GM12878 (cell line): Measurements from ENCODE around the gene MSH5. TPM values are rescaled to one million over a fixed set of nuclear protein-coding genes. Genes with fewer than 3 reads are reported as not detected.

Experiments
- ATF2 ChIP-seq: IDR thresholded peaks from 2 replicates; pipeline ENCODE4 v1.6.1; 2012; ENCODE audit warnings: low read length, inconsistent platforms
- CHD2 ChIP-seq: IDR thresholded peaks from 2 replicates; pipeline ENCODE4 v1.6.1; 2011; ENCODE audit warnings: low read depth, low read length, improper control_type of control experiment, borderline replicate concordance
- DPF2 ChIP-seq: fragments of 450-650 bp; IDR thresholded peaks from 2 replicates; pipeline ENCODE4 v1.6.1; 2017; ENCODE audit warnings: mild to moderate bottlenecking
- HDAC6 ChIP-seq: fragments of 200-600 bp; sonication (generic); IDR thresholded peaks from one replicate; pipeline ENCODE4 v1.8.0; 2017; ENCODE audit warnings: antibody characterized with exemption; ENCODE audit not compliant: unreplicated experiment
- IKZF1 ChIP-seq: fragments of 450-650 bp; conservative IDR thresholded peaks from 2 replicates; pipeline ENCODE4 v1.6.1; 2017; ENCODE audit warnings: antibody characterized with exemption, mild to moderate bottlenecking
- IRF4 ChIP-seq: IDR thresholded peaks from 2 replicates; pipeline ENCODE4 v1.6.1; 2011; ENCODE audit warnings: low read depth, low read length
- JUNB ChIP-seq: IDR thresholded peaks from 2 replicates; pipeline ENCODE4 v1.6.1; 2016; ENCODE audit warnings: antibody characterized with exemption, mild to moderate bottlenecking
- JUND ChIP-seq: IDR thresholded peaks from 2 replicates; pipeline ENCODE4 v1.6.1; 2012; ENCODE audit warnings: low read depth, mild to moderate bottlenecking, low read length, improper control_type of control experiment, moderate library complexity
- MYC ChIP-seq: IDR thresholded peaks from 2 replicates; pipeline ENCODE4 v1.6.1; 2011; ENCODE audit warnings: mild to moderate bottlenecking, low read length, moderate library complexity, inconsistent platforms; ENCODE audit not compliant: insufficient read depth, insufficient replicate concordance, insufficient read length, severe bottlenecking
- NBN ChIP-seq: fragments of 450-650 bp; IDR thresholded peaks from 2 replicates; pipeline ENCODE4 v1.6.1; 2016
- NFXL1 ChIP-seq: fragments of 450-650 bp; IDR thresholded peaks from 2 replicates; pipeline ENCODE4 v1.6.1; 2017; ENCODE audit warnings: antibody characterized with exemption, mild to moderate bottlenecking, borderline replicate concordance
- NFYA ChIP-seq: IDR thresholded peaks from 2 replicates; pipeline ENCODE4 v1.6.1; 2011; ENCODE audit warnings: low read depth, mild to moderate bottlenecking, low read length, improper control_type of control experiment, borderline replicate concordance
- STAT3 ChIP-seq: IDR thresholded peaks from 2 replicates; pipeline ENCODE4 v1.6.1; 2011; ENCODE audit warnings: low read depth, low read length, improper control_type of control experiment
- TCF3 ChIP-seq: IDR thresholded peaks from 2 replicates; pipeline ENCODE4 v1.6.1; 2012; ENCODE audit warnings: low read depth, mild to moderate bottlenecking, low read length, borderline replicate concordance; ENCODE audit not compliant: insufficient read depth
- YBX1 ChIP-seq: fragments of 450-650 bp; IDR thresholded peaks from 2 replicates; pipeline ENCODE4 v1.6.1; 2016; ENCODE audit warnings: antibody characterized with exemption
- ZNF274 ChIP-seq: IDR thresholded peaks from one replicate; pipeline ENCODE4 v1.8.0; 2011; ENCODE audit not compliant: insufficient read length, insufficient read depth
- ZSCAN29 ChIP-seq: fragments of 450-650 bp; IDR thresholded peaks from 2 replicates; pipeline ENCODE4 v1.6.1; 2017; ENCODE audit warnings: mild to moderate bottlenecking, moderate library complexity
- polyA plus RNA-seq, 11 experiments: library from polyadenylated mRNA; depleted of rRNA in 4 of 11; unstranded in 6 of 11; stranded (reverse) in 5 of 11; fragments of >200 nt; fragmentation: Nextera tagmentation in 4 of 11; fragmentation: Illumina TruSeq in 1 of 11; extraction: Ambion mirVana in 4 of 11; extraction: Trizol in 1 of 11; gene quantifications; 1 replicate in 1 of 11; 2 replicates in 10 of 11; pipeline versions ENCODE4 v1.2.1 to v1.2.3, GENCODE V29; 2011 to 2016; ENCODE audit warnings: inconsistent platforms in 2 of 11, missing spikeins in 2 of 11, low read depth in 1 of 11
- total RNA-seq, 4 experiments: library from RNA; depleted of rRNA in 3 of 4; stranded (reverse); fragments of >200 nt in 3 of 4; fragmentation: Illumina TruSeq in 1 of 4; extraction: Trizol in 1 of 4; gene quantifications; 2 replicates each; pipeline versions ENCODE4 v1.2.1 to v1.2.3, GENCODE V29; 2013 to 2021
- TF ChIP-seq, protein P1 (sequence below): IDR thresholded peaks from 2 replicates; pipeline ENCODE4 v1.6.1; 2012; ENCODE audit warnings: mild to moderate bottlenecking, low read depth, low read length
- TF ChIP-seq, protein P2 (sequence below): fragments of 450-650 bp; IDR thresholded peaks from 2 replicates; pipeline ENCODE4 v1.6.1; 2017; ENCODE audit warnings: mild to moderate bottlenecking
- TF ChIP-seq, protein P3 (sequence below): fragments of 450-650 bp; formaldehyde crosslinking; IDR thresholded peaks from 2 replicates; pipeline ENCODE4 v1.5.0; 2022; ENCODE audit warnings: mild to moderate bottlenecking, missing genetic modification characterization

Gene MSH5
- total and polyA plus RNA-seq, 10 of the 15 experiments (the other 5 are each of a cell fraction or from before 2014, with no cell fraction given) = 9.1 to 52.7 (median 30.0) TPM

DNA sequence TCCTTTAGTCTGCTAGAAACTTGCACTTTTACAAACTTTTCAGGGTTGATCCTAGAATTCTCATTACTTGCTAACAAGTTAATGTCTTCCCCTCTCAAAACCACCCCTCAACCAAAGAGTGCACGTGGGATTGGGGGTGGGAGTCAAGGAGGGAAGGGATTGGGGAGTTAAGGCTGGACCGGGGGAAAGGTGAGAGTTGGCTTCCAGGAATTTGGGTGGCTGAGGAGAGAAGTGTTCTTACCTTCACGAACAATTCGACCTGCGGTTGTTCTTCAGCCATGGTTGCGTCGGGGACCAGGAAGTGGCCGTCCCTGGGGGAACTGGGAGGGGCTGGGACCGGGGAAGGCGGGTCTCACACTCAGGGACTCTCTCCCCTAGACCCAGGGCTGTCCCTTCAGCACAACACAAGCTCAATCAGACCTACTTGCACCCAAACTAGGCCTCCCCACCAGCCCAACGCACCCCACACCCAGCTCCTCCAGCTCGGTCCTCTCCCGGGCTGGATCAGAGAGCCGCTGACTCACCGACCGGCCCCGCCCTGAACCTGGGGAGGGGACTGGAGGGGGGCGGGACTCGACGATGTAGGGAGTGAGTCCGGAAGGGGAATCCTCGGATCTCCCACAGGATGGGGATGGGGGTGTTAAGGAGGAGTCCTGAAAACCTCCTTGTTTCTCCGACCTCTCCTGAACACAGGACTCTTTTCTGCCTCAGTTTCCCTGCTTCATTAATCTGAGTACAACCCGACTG lies 3.6 kb upstream of the MSH5 start, which contains the start of gene CLIC1 (continued):
- TF ChIP-seq, protein P1, sequence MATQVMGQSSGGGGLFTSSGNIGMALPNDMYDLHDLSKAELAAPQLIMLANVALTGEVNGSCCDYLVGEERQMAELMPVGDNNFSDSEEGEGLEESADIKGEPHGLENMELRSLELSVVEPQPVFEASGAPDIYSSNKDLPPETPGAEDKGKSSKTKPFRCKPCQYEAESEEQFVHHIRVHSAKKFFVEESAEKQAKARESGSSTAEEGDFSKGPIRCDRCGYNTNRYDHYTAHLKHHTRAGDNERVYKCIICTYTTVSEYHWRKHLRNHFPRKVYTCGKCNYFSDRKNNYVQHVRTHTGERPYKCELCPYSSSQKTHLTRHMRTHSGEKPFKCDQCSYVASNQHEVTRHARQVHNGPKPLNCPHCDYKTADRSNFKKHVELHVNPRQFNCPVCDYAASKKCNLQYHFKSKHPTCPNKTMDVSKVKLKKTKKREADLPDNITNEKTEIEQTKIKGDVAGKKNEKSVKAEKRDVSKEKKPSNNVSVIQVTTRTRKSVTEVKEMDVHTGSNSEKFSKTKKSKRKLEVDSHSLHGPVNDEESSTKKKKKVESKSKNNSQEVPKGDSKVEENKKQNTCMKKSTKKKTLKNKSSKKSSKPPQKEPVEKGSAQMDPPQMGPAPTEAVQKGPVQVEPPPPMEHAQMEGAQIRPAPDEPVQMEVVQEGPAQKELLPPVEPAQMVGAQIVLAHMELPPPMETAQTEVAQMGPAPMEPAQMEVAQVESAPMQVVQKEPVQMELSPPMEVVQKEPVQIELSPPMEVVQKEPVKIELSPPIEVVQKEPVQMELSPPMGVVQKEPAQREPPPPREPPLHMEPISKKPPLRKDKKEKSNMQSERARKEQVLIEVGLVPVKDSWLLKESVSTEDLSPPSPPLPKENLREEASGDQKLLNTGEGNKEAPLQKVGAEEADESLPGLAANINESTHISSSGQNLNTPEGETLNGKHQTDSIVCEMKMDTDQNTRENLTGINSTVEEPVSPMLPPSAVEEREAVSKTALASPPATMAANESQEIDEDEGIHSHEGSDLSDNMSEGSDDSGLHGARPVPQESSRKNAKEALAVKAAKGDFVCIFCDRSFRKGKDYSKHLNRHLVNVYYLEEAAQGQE = 0 out of 2 replicates have a peak, but pooled peaks have one; percentile 34
- no peak for TF ChIP-seq IRF4
- TF ChIP-seq ZSCAN29 = no peak
- TF ChIP-seq, protein P2, sequence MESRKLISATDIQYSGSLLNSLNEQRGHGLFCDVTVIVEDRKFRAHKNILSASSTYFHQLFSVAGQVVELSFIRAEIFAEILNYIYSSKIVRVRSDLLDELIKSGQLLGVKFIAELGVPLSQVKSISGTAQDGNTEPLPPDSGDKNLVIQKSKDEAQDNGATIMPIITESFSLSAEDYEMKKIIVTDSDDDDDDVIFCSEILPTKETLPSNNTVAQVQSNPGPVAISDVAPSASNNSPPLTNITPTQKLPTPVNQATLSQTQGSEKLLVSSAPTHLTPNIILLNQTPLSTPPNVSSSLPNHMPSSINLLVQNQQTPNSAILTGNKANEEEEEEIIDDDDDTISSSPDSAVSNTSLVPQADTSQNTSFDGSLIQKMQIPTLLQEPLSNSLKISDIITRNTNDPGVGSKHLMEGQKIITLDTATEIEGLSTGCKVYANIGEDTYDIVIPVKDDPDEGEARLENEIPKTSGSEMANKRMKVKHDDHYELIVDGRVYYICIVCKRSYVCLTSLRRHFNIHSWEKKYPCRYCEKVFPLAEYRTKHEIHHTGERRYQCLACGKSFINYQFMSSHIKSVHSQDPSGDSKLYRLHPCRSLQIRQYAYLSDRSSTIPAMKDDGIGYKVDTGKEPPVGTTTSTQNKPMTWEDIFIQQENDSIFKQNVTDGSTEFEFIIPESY = no peak
- TF ChIP-seq TCF3 = peak; percentile 50; the same call in 1 of the 2 replicates
- no peak for TF ChIP-seq NFYA
- TF ChIP-seq DPF2 = no peak
- TF ChIP-seq HDAC6 = no peak
- peak; percentile 73 for TF ChIP-seq IKZF1
- TF ChIP-seq, protein P3, sequence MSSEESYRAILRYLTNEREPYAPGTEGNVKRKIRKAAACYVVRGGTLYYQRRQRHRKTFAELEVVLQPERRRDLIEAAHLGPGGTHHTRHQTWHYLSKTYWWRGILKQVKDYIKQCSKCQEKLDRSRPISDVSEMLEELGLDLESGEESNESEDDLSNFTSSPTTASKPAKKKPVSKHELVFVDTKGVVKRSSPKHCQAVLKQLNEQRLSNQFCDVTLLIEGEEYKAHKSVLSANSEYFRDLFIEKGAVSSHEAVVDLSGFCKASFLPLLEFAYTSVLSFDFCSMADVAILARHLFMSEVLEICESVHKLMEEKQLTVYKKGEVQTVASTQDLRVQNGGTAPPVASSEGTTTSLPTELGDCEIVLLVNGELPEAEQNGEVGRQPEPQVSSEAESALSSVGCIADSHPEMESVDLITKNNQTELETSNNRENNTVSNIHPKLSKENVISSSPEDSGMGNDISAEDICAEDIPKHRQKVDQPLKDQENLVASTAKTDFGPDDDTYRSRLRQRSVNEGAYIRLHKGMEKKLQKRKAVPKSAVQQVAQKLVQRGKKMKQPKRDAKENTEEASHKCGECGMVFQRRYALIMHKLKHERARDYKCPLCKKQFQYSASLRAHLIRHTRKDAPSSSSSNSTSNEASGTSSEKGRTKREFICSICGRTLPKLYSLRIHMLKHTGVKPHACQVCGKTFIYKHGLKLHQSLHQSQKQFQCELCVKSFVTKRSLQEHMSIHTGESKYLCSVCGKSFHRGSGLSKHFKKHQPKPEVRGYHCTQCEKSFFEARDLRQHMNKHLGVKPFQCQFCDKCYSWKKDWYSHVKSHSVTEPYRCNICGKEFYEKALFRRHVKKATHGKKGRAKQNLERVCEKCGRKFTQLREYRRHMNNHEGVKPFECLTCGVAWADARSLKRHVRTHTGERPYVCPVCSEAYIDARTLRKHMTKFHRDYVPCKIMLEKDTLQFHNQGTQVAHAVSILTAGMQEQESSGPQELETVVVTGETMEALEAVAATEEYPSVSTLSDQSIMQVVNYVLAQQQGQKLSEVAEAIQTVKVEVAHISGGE (CRISPR knock-in tag) = no peak
- no peak for TF ChIP-seq ZNF274
- TF ChIP-seq JUND = no peak
- TF ChIP-seq MYC = no peak
- TF ChIP-seq YBX1 = no peak
- TF ChIP-seq CHD2 = peak; percentile 38; the same call in 1 of the 2 replicates
- TF ChIP-seq NBN = peak; percentile 47; the same call in 1 of the 2 replicates
- no peak for TF ChIP-seq STAT3
- TF ChIP-seq NFXL1 = no peak
- TF ChIP-seq ATF2 = no peak
- no peak; the same call in 1 of the 2 replicates for TF ChIP-seq JUNB
